ENCODE data around the gene TUBGCP6. TPM values are rescaled to one million over a fixed set of nuclear protein-coding genes. Genes with fewer than 3 reads are reported as not detected.

TUBGCP6 gene
- total RNA-seq, 1 experiment from 2014 or later, result 31.3 TPM

DNA sequence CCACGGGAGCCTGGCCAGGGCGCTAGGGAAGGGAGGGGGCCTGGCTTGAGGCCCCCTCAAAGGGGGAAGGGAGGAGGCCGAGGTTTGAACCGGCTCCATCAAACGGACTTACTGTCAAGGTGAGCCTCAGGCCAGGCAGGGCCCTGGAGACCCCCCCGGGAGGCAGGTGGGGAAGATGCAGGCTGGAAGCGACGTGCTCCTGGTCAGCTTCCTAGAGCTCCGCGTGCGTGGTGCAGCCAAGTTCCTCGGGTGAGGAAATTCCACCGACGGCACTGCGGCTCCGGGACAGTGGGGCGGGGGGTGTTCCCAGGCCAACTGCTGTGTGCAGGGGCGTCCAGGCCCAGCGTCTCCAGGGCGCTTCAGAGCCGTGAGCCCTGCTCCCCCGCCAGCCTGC, 66.4 kb downstream of the TUBGCP6 start:
- in situ Hi-C loops (cut with HindIII; ENCODE audit: low pct_unique_long_range_greater_than_20kb, low sequenced_read_pairs) (no loop called here), intact Hi-C loops (cut with micrococcal nuclease; ENCODE audit: unreplicated experiment) (no loop called here)

DNA sequence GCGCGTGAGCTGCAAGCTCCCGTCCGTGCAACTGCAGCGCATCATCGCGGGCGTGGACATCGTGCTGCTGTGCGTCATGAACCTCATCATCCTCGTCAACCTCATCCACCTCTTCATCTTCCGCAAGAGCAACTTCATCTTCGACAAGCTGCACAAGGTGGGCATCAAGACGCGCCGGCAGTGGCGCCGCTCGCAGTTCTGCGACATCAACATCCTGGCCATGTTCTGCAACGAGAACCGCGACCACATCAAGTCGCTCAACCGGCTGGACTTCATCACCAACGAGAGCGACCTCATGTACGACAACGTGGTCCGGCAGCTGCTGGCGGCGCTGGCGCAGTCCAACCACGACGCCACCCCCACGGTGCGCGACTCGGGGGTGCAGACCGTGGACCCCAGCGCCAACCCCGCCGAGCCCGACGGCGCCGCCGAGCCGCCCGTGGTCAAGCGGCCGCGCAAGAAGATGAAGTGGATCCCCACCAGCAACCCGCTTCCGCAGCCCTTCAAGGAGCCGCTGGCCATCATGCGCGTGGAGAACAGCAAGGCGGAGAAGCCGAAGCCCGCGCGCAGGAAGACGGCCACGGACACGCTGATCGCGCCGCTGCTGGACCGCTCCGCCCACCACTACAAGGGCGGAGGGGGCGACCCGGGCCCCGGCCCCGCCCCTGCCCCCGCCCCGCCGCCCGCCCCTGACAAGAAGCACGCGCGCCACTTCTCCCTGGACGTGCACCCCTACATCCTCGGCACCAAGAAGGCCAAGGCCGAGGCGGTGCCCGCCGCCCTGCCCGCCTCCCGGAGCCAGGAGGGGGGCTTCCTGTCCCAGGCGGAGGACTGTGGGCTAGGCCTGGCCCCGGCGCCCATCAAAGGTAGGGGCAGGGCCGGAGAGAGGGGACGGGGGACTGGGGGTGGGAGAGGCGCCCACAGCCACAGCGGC, 67.0 kb downstream of the TUBGCP6 start:
- no peaks in the 10 kb centered on the region for H3K27me3 ChIP-seq (ENCODE audit: control insufficient read depth, insufficient read depth, low read length)
- in situ Hi-C loops (cut with HindIII; ENCODE audit: low pct_unique_long_range_greater_than_20kb, low sequenced_read_pairs) (no loop called here), intact Hi-C loops (cut with micrococcal nuclease; ENCODE audit: unreplicated experiment) (no loop called here)
- no peak overlapping the region for H3K27ac ChIP-seq (ENCODE audit: low read length)
- DNase-seq (ENCODE audit: low read depth, low spot score), result no peak
- no peaks in the 10 kb centered on the region for H3K9me3 ChIP-seq (ENCODE audit: control insufficient read depth, insufficient read depth, low read depth, low read length)
- H3K4me3 ChIP-seq (ENCODE audit: low read depth in 2 of 2, low read length in 2 of 2), result no peak overlapping the region
- H3K36me3 ChIP-seq (ENCODE audit: control insufficient read depth, insufficient read depth, low read length), result no peaks in the 10 kb centered on the region
- BruUV-seq (replicated peaks), result no TSS peak
- CTCF ChIA-PET, result no interaction called here
- ATAC-seq, result no peak
- TF ChIP-seq SIN3A (IDR thresholded peaks at IDR 0.05; ENCODE audit: borderline replicate concordance, insufficient read depth, low read depth, low read length) (no peak), POLR2AphosphoS5 (IDR thresholded peaks at IDR 0.05; ENCODE audit: low read depth, low read length) (no peak), TCF7L2 (IDR thresholded peaks at IDR 0.05; ENCODE audit: low read depth, low read length) (no peak)
- TF ChIP-seq, protein P1, sequence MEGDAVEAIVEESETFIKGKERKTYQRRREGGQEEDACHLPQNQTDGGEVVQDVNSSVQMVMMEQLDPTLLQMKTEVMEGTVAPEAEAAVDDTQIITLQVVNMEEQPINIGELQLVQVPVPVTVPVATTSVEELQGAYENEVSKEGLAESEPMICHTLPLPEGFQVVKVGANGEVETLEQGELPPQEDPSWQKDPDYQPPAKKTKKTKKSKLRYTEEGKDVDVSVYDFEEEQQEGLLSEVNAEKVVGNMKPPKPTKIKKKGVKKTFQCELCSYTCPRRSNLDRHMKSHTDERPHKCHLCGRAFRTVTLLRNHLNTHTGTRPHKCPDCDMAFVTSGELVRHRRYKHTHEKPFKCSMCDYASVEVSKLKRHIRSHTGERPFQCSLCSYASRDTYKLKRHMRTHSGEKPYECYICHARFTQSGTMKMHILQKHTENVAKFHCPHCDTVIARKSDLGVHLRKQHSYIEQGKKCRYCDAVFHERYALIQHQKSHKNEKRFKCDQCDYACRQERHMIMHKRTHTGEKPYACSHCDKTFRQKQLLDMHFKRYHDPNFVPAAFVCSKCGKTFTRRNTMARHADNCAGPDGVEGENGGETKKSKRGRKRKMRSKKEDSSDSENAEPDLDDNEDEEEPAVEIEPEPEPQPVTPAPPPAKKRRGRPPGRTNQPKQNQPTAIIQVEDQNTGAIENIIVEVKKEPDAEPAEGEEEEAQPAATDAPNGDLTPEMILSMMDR (IDR thresholded peaks at IDR 0.05), result no peak
- TF ChIP-seq, protein P2, sequence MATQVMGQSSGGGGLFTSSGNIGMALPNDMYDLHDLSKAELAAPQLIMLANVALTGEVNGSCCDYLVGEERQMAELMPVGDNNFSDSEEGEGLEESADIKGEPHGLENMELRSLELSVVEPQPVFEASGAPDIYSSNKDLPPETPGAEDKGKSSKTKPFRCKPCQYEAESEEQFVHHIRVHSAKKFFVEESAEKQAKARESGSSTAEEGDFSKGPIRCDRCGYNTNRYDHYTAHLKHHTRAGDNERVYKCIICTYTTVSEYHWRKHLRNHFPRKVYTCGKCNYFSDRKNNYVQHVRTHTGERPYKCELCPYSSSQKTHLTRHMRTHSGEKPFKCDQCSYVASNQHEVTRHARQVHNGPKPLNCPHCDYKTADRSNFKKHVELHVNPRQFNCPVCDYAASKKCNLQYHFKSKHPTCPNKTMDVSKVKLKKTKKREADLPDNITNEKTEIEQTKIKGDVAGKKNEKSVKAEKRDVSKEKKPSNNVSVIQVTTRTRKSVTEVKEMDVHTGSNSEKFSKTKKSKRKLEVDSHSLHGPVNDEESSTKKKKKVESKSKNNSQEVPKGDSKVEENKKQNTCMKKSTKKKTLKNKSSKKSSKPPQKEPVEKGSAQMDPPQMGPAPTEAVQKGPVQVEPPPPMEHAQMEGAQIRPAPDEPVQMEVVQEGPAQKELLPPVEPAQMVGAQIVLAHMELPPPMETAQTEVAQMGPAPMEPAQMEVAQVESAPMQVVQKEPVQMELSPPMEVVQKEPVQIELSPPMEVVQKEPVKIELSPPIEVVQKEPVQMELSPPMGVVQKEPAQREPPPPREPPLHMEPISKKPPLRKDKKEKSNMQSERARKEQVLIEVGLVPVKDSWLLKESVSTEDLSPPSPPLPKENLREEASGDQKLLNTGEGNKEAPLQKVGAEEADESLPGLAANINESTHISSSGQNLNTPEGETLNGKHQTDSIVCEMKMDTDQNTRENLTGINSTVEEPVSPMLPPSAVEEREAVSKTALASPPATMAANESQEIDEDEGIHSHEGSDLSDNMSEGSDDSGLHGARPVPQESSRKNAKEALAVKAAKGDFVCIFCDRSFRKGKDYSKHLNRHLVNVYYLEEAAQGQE (IDR thresholded peaks at IDR 0.05; ENCODE audit: insufficient read depth in 1 of 2, low read depth in 2 of 2, low read length in 1 of 2), result no peak
- no peaks in the 10 kb centered on the region; the same call in 1 of the 2 replicates for H3K4me1 ChIP-seq (ENCODE audit: control insufficient read depth, insufficient read depth, low read length)
- POLR2A ChIA-PET, result no interaction called here

More for the DNA sequence above, 66.4 kb downstream of the TUBGCP6 start:
- no peaks in the 10 kb centered on the region for H3K27me3 ChIP-seq (ENCODE audit: control insufficient read depth, insufficient read depth, low read length)
- H3K4me3 ChIP-seq (ENCODE audit: low read depth in 2 of 2, low read length in 2 of 2), result no peak overlapping the region
- TF ChIP-seq POLR2AphosphoS5 (IDR thresholded peaks at IDR 0.05; ENCODE audit: low read depth, low read length), result no peak
- TF ChIP-seq TCF7L2 (IDR thresholded peaks at IDR 0.05; ENCODE audit: low read depth, low read length), result no peak
- no peak for TF ChIP-seq SIN3A (IDR thresholded peaks at IDR 0.05; ENCODE audit: borderline replicate concordance, insufficient read depth, low read depth, low read length)
- TF ChIP-seq, protein P1 (IDR thresholded peaks at IDR 0.05), result no peak
- TF ChIP-seq, protein P2 (IDR thresholded peaks at IDR 0.05; ENCODE audit: insufficient read depth in 1 of 2, low read depth in 2 of 2, low read length in 1 of 2), result no peak
- peaks cover 5% of the 10 kb centered on the region; the same call in 1 of the 2 replicates for H3K4me1 ChIP-seq (ENCODE audit: control insufficient read depth, insufficient read depth, low read length)
- no peaks in the 10 kb centered on the region for H3K9me3 ChIP-seq (ENCODE audit: control insufficient read depth, insufficient read depth, low read depth, low read length)
- CTCF ChIA-PET, result no interaction called here
- no TSS peak for BruUV-seq (replicated peaks)
- no peak for ATAC-seq
- DNase-seq (ENCODE audit: low read depth, low spot score), result no peak
- no peak overlapping the region for H3K27ac ChIP-seq (ENCODE audit: low read length)
- H3K36me3 ChIP-seq (ENCODE audit: control insufficient read depth, insufficient read depth, low read length), result no peaks in the 10 kb centered on the region
- POLR2A ChIA-PET, result no interaction called here
